Naive thymus-derived CD8-positive, alpha-beta T cell (primary cell): ENCODE results near the gene PLAGL1. TPM values are rescaled to one million over a fixed set of nuclear protein-coding genes. Genes with fewer than 3 reads are reported as not detected.
"Not testable (repeated sequence)": the region's sequence is repeated elsewhere in the genome, so short reads cannot be mapped to it uniquely, and the experiment has no call there.

Source experiments
- ATAC-seq, 2 donors: fragments of 150-1000 bp; cut with Tn5 transposase in 1 of 2; sonication (Bioruptor Pico), chemical (Tn5 transposase) in 1 of 2; 1 replicate in 1 of 2; 2 replicates in 1 of 2; pipeline ENCODE4 v1.10.0; 2021; ENCODE audit warnings: mild to moderate bottlenecking in 2 of 2, moderate library complexity in 2 of 2
- POLR2A ChIA-PET: fragments of 350-600 bp; sonication (Branson Sonifier 250); formaldehyde crosslinking; loops from one replicate; lab custom pipeline; 2021; ENCODE audit warnings: antibody characterized with exemption; lab: Charles Lee
- DNase-seq, 10 donors: peaks; one replicate each; pipeline versions ENCODE4 v3.0.0 to v3.0.0-alpha.2; 2020 to 2022
- H3K27ac Mint-ChIP-seq, 10 donors: one replicate each; pipeline ENCODE4 v1.8.0; 2020 to 2022; ENCODE audit warnings: mild to moderate bottlenecking in 10 of 10, mixed read lengths in 10 of 10, moderate library complexity in 4 of 10, inconsistent platforms in 1 of 10
- H3K27me3 Mint-ChIP-seq, 5 donors: one replicate each; pipeline ENCODE4 v1.8.0; 2021 to 2022; ENCODE audit warnings: mixed read lengths in 5 of 5
- H3K36me3 Mint-ChIP-seq, 3 donors: one replicate each; pipeline ENCODE4 v1.8.0; 2020 to 2022; ENCODE audit warnings: mixed read lengths in 3 of 3, mild to moderate bottlenecking in 2 of 3, inconsistent platforms in 1 of 3
- H3K4me1 Mint-ChIP-seq, 4 donors: one replicate each; pipeline ENCODE4 v1.8.0; 2021 to 2022; ENCODE audit warnings: mixed read lengths in 4 of 4
- H3K4me3 Mint-ChIP-seq, 10 donors: one replicate each; pipeline ENCODE4 v1.8.0; 2020 to 2022; ENCODE audit warnings: mild to moderate bottlenecking in 10 of 10, mixed read lengths in 10 of 10, moderate library complexity in 6 of 10, inconsistent platforms in 1 of 10
- H3K9me3 Mint-ChIP-seq, 9 donors: one replicate each; pipeline ENCODE4 v1.8.0; 2020 to 2022; ENCODE audit warnings: mixed read lengths in 9 of 9, mild to moderate bottlenecking in 3 of 9, inconsistent platforms in 1 of 9, moderate library complexity in 1 of 9
- polyA plus RNA-seq, 3 donors: library from polyadenylated mRNA; unstranded; fragments of 300-500 nt; fragmentation: Illumina TruSeq; gene quantifications; one replicate each; pipeline ENCODE4 v1.2.3, GENCODE V29; 2021
- total RNA-seq, 8 experiments: library from RNA in 2 of 8; stranded (reverse) in 2 of 8; gene quantifications; one replicate each; pipeline ENCODE4 v1.2.3 and lab custom pipeline; 2021 to 2026

Gene PLAGL1
- total RNA-seq (1 to 10 TPM; 7.6 to 8.0 TPM), polyA plus RNA-seq (1 to 10 TPM; 2.9 to 4.9 (median 3.3) TPM), total RNA-seq (lab: John Stamatoyannopoulos, UW) (0.98 to 3.1 (median 2.4) reads per million in 6 experiments)

- H3K27ac Mint-ChIP-seq = peak within 1 kb of the TSS in 1 of 10 donors; percentile 70
- ATAC-seq (peak; percentile 79 to 83), DNase-seq (peak in 5 of 10 donors; percentile 2 to 24 (median 15))
- POLR2A ChIA-PET = interaction anchor here (1.1 kb wide), 1 partner anchor 433 kb away, joined by 4 read pairs; no protein-coding TSS in a partner anchor
- peaks cover 0 to 2% (median 0%) of the 10 kb centered on the region in 9 donors for H3K9me3 Mint-ChIP-seq
- H3K4me3 Mint-ChIP-seq = peak within 1 kb of the TSS; percentile 53 to 76 (median 70)
- H3K36me3 Mint-ChIP-seq = no peaks in the 10 kb centered on the region
- peaks cover 6 to 33% (median 16%) of the 10 kb centered on the region in 5 donors for H3K27me3 Mint-ChIP-seq
- peaks cover 0 to 6% (median 4%) of the 10 kb centered on the region in 4 donors for H3K4me1 Mint-ChIP-seq
Measured at GRCh38 chr6:144008120-144008811, at the start of gene PLAGL1. PLAGL1 (minus strand) TSS chr6:144008259; CDS start chr6:143948136, 60,123 bp downstream.

- H3K27ac Mint-ChIP-seq = peak overlapping the region; percentile 75 to 97 (median 92)
- no peaks in the 10 kb centered on the region for H3K27me3 Mint-ChIP-seq
- ATAC-seq (peak; percentile 99), DNase-seq (peak in 8 of 10 donors; percentile 33 to 77 (median 60))
- POLR2A ChIA-PET = interaction anchor here (1.1 to 4.1 kb wide), 3 partner anchors 9 to 40 kb away, joined by 3 to 54 read pairs (median 7); partner anchors contain the start of gene SF3B5
- peaks cover 16 to 36% (median 27%) of the 10 kb centered on the region in 4 donors for H3K4me1 Mint-ChIP-seq
- H3K36me3 Mint-ChIP-seq = no peaks in the 10 kb centered on the region
- peak overlapping the region; percentile 69 to 93 (median 85) for H3K4me3 Mint-ChIP-seq
- no peaks in the 10 kb centered on the region for H3K9me3 Mint-ChIP-seq
Measured at GRCh38 chr6:144055121-144055931, 47.3 kb upstream of the PLAGL1 start.

- POLR2A ChIA-PET = interaction anchor here (4.1 kb wide), 1 partner anchor 11 kb away, joined by 54 read pairs; no protein-coding TSS in a partner anchor
- H3K27ac Mint-ChIP-seq = peak overlapping the region in 2 of 10 donors; percentile 31 to 85
Measured at GRCh38 chr6:144053601-144054000, 45.5 kb upstream of the PLAGL1 start.

GRCh38 chr6:144052488-144052887, 44.4 kb upstream of the PLAGL1 start:
- no peak overlapping the region for H3K27ac Mint-ChIP-seq
- H3K36me3 Mint-ChIP-seq = no peaks in the 10 kb centered on the region
- DNase-seq (no peak), ATAC-seq (no peak)
- peaks cover 21 to 36% (median 27%) of the 10 kb centered on the region in 4 donors for H3K4me1 Mint-ChIP-seq
- peaks cover 0 to 11% (median 0%) of the 10 kb centered on the region in 5 donors for H3K27me3 Mint-ChIP-seq
- POLR2A ChIA-PET = no interaction called here
- H3K4me3 Mint-ChIP-seq = no peak overlapping the region
- no peaks in the 10 kb centered on the region for H3K9me3 Mint-ChIP-seq

More at GRCh38 chr6:144053601-144054000, 45.5 kb upstream of the PLAGL1 start:
- no peak for ATAC-seq
- no peaks in the 10 kb centered on the region for H3K9me3 Mint-ChIP-seq
- no peaks in the 10 kb centered on the region for H3K36me3 Mint-ChIP-seq
- peaks cover 21 to 36% (median 27%) of the 10 kb centered on the region in 4 donors for H3K4me1 Mint-ChIP-seq
- peaks cover 0 to 11% (median 0%) of the 10 kb centered on the region in 5 donors for H3K27me3 Mint-ChIP-seq
- no peak for DNase-seq
- no peak overlapping the region for H3K4me3 Mint-ChIP-seq

- DNase-seq = no peak
- no peak for ATAC-seq
Measured at GRCh38 chr6:144049386-144049785, 41.3 kb upstream of the PLAGL1 start.

GRCh38 chr6:144047688-144048087, 39.6 kb upstream of the PLAGL1 start:
- peaks cover 0 to 11% (median 0%) of the 10 kb centered on the region in 5 donors for H3K27me3 Mint-ChIP-seq
- ATAC-seq = no peak

More at GRCh38 chr6:144049386-144049785, 41.3 kb upstream of the PLAGL1 start:
- H3K27ac Mint-ChIP-seq = peak overlapping the region in 1 of 10 donors; percentile 21
- H3K4me3 Mint-ChIP-seq = no peak overlapping the region
- POLR2A ChIA-PET = no interaction called here
- H3K4me1 Mint-ChIP-seq = peaks cover 4 to 13% (median 9%) of the 10 kb centered on the region in 4 donors
- H3K9me3 Mint-ChIP-seq = no peaks in the 10 kb centered on the region
- H3K36me3 Mint-ChIP-seq = no peaks in the 10 kb centered on the region
- H3K27me3 Mint-ChIP-seq = peaks cover 0 to 11% (median 0%) of the 10 kb centered on the region in 5 donors

GRCh38 chr6:144046672-144047071, 38.6 kb upstream of the PLAGL1 start:
- H3K27me3 Mint-ChIP-seq = peaks cover 0 to 11% (median 0%) of the 10 kb centered on the region in 5 donors
- H3K36me3 Mint-ChIP-seq, H3K4me3 Mint-ChIP-seq, DNase-seq, POLR2A ChIA-PET, H3K4me1 Mint-ChIP-seq, H3K27ac Mint-ChIP-seq, H3K9me3 Mint-ChIP-seq, ATAC-seq: not testable (repeated sequence)

More at GRCh38 chr6:144047688-144048087, 39.6 kb upstream of the PLAGL1 start:
- Mint-ChIP-seq H3K4me1 (peaks cover 0 to 7% (median under 1%) of the 10 kb centered on the region in 4 donors), H3K36me3 (no peaks in the 10 kb centered on the region), H3K9me3 (peaks cover 0 to 3% (median 0%) of the 10 kb centered on the region in 9 donors), H3K27ac (no peak overlapping the region), H3K4me3 (no peak overlapping the region)
- DNase-seq = no peak
- POLR2A ChIA-PET = no interaction called here

GRCh38 chr6:144044989-144045388, 36.9 kb upstream of the PLAGL1 start:
- peaks cover 0 to 11% (median 0%) of the 10 kb centered on the region in 5 donors for H3K27me3 Mint-ChIP-seq
- ATAC-seq, DNase-seq, H3K36me3 Mint-ChIP-seq, H3K27ac Mint-ChIP-seq, H3K4me1 Mint-ChIP-seq, H3K4me3 Mint-ChIP-seq, H3K9me3 Mint-ChIP-seq, POLR2A ChIA-PET: not testable (repeated sequence)

GRCh38 chr6:144036835-144037195, 28.8 kb upstream of the PLAGL1 start:
- DNase-seq = no peak
- H3K4me1 Mint-ChIP-seq = peaks cover 10 to 20% (median 14%) of the 10 kb centered on the region in 4 donors
- H3K27ac Mint-ChIP-seq = peak overlapping the region in 3 of 10 donors; percentile 25 to 37 (median 28)
- ATAC-seq = no peak
- H3K27me3 Mint-ChIP-seq = peaks cover 0 to 8% (median 0%) of the 10 kb centered on the region in 5 donors
- H3K4me3 Mint-ChIP-seq = peak overlapping the region in 4 of 10 donors; percentile 38 to 60 (median 54)
- peaks cover 0 to 15% (median 4%) of the 10 kb centered on the region in 9 donors for H3K9me3 Mint-ChIP-seq
- POLR2A ChIA-PET = no interaction called here
- H3K36me3 Mint-ChIP-seq = peaks cover 0 to 10% (median 8%) of the 10 kb centered on the region in 3 donors

GRCh38 chr6:144036064-144036834, 28.2 kb upstream of the PLAGL1 start:
- DNase-seq = peak in 2 of 10 donors; percentile 4 to 18
- Mint-ChIP-seq H3K36me3 (peaks cover 0 to 10% (median 8%) of the 10 kb centered on the region in 3 donors), H3K27me3 (peaks cover 0 to 8% (median 0%) of the 10 kb centered on the region in 5 donors), H3K27ac (peak overlapping the region in 7 of 10 donors; percentile 8 to 37 (median 25)), H3K9me3 (peaks cover 0 to 15% (median 4%) of the 10 kb centered on the region in 9 donors), H3K4me3 (peak overlapping the region; percentile 13 to 72 (median 48)), H3K4me1 (peaks cover 10 to 20% (median 14%) of the 10 kb centered on the region in 4 donors)
- POLR2A ChIA-PET = no interaction called here
- peak; percentile 44 to 58 for ATAC-seq

- Mint-ChIP-seq H3K27me3 (peaks cover 0 to 8% (median 0%) of the 10 kb centered on the region in 5 donors), H3K4me1 (peaks cover 10 to 20% (median 13%) of the 10 kb centered on the region in 4 donors), H3K27ac (peak overlapping the region in 3 of 10 donors; percentile 9 to 68 (median 18)), H3K4me3 (peak overlapping the region in 6 of 10 donors; percentile 20 to 61 (median 44)), H3K36me3 (peaks cover 0 to 10% (median 8%) of the 10 kb centered on the region in 3 donors), H3K9me3 (peaks cover 0 to 15% (median 4%) of the 10 kb centered on the region in 9 donors)
- no peak for DNase-seq
- ATAC-seq = no peak
- POLR2A ChIA-PET = no interaction called here
Measured at GRCh38 chr6:144035416-144035815, 27.4 kb upstream of the PLAGL1 start.
